Fibroblast of skin of left quadriceps (primary cell): ENCODE measurements around the gene ZGLP1.

Experiments used
- DNase-seq, 2 experiments: peaks; one replicate each; pipeline ENCODE4 v3.0.0-alpha.2; 2013; ENCODE audit warnings: low read depth in 2 of 2

ZGLP1 gene

DNA sequence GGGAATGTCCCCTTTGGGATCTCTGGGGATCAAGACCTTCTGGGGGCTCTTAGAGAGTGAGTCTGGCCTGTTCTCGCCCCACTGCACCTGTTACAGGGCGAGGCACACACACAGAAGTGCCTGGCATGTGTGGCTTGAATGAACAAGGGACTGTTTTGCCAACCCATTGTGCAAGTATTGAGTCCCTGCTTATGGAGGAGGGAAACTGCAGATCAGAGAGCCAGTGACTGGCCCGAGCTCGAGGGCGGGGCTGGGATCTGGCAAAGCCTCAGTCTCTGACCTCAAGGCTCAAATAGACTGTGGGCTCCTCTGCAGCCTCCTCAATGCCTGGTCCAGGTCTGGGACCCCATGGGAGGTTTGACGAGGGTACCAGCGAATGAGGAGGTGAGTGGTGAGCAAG lies 18.2 kb upstream of the ZGLP1 start:
- DNase-seq: no peak

DNA sequence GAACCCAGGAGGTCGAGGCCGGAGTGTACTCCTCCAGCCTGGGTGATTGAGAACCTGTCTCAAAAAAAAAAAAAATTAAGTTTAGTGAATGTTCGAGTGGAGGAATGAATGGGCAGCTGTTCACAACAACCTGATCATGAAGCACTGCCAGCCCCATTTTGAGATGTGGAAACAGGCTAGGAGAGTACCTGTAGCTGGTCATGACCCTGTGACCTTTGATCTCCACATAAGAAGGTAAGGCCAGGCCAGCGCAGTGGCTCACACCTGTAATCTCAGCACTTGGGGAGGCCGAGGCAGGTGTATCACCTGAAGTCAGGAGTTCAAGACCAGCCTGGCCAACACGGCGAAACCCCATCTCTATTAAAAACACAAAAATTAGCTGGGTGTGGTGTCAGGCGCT lies 16.1 kb upstream of the ZGLP1 start:
- no peak for DNase-seq

DNA sequence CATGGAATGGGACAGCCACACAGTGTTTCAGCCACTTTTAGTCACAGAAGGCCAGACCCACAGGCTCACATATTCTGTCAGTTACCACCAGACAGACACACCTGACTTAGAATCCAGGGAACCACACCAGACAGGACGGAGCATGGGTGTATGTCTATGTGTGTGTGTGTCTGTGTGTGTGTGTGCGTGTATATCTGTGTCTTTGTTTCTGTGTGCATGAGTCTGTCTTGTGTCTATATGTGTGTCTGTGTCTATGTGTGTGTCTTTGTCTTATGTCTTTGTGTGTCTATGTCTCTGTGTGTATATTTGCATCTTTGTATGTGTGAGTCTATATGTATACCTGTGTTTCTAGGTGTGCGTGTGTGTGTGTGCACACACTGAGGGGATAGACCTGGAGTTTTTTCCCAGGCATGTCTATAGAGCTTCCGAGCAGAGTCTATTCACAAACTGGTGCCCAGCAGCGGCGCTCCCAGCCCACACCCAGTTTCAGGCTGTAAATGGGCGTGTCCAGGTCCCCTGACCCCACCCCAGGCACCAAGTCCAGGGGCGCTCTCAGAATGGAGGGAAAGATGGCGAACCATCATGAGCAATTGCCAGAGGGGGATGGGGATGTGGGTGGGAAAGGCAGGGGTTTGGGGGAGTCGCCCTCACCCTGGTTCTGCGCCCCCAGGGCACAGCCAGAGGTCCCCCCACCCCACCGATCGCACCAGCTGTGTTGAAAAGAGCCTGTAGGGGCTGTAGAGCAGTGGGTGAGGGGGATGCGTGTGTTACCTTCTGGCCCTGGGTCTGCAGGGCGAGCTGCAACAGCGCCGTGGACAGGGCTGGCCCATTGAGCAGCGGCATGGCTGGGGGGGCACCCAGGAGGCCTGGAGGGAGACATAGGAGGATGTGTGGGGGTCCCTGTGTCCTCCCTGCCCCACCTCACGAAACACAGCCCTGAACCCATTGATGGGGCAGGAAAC lies 12.5 kb upstream of the ZGLP1 start:
- no peak for DNase-seq

DNA sequence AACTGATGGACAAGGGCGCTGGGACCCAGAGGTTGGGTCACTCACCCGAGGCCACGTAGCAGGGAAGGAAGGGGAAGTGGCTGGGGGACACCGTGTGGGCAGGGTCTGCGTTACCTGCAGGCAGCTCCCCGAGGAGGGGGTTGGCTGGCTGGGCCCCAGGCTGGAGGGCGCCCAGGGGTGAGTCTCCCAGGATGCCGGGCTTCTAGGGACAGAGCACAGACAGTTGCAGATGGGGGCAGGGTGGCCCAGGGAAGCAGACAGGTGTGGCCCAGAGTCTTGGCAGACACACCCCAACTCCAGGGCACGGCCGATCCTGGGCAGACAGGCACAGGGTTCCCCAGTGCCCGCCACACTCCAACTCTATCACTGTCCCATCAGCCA lies 11.8 kb upstream of the ZGLP1 start:
- DNase-seq: no peak

DNA sequence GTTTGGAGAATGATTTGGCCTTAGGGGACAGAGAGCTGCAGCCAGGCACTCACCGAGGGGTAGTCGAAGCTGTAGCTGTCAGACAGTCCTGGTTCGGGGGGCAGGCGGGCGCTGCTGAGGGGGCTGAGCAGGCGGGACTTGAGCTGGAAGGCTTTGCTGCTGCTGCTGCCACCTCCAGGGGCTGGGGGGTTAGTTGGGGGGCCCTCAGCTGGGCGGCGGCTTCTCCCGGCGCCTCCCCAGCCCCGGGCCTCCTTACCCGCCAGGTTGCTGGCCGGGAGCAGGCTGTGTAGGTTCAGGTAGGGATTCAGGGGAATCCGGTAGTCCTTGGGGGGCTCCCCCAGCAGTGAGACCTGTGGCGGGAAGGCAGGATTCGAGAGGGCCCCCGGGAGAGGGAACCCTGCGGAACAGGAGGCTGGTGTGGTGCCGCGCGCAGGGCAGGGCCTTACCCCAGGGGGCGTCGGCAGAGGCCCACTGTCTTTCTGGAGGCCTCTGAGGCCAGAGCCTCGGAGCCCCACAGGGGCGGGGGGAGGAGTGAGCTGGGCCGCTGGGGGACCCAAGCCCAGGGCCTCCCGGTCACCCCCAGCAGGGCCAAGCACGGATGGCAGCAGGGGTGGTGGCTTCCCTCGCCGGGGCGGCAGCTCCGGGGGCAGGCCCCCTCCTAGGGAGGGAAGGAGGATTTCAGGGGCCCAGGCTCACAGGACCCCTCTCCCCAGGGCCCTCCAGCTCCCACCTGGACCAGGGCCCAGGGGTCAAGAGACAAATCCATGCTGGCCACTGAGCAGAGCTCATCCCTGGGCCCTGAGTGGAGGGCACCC lies 11.2 kb upstream of the ZGLP1 start:
- DNase-seq: no peak

DNA sequence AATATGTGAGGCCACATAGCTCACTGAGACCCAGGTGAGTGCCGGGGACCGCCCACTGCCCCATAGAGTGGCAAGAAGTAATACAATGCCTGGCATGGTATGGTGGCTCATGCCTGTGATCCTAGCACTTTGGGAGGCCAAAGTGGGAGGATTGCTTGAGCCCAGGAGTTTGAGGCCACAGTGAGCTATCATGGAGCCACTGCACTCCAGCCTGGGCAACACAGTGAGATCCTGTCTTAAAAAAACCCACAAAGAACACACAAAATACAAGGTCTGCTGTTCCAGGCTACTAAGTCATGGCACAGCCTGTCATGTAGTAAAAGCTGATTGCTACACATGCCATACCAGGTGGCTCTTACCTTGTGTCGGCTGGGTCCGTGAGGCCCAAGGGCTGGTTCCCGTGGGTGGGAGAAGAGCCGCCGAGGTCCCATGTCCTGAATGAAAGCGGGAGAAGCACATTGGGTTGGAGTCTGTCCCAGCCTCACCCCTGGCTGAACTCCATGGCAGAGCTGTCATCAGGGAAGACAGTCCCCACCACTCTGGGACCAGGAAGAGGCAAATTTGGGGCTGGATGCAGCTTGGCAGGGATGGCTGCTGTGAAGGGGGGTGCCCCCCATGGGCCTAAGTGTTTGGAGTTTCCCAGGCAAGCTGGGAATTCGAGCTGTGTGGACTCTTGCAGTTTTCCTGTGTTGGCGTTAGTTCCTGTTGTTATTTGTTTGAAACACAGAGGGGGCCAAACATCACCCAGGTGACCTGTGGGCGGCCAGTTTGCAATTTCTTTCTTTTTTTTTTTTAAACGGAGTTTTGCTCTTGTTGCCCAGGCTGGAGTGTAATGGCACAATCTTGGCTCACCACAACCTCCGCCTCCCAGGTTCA lies 9.4 kb upstream of the ZGLP1 start:
- DNase-seq: no peak

DNA sequence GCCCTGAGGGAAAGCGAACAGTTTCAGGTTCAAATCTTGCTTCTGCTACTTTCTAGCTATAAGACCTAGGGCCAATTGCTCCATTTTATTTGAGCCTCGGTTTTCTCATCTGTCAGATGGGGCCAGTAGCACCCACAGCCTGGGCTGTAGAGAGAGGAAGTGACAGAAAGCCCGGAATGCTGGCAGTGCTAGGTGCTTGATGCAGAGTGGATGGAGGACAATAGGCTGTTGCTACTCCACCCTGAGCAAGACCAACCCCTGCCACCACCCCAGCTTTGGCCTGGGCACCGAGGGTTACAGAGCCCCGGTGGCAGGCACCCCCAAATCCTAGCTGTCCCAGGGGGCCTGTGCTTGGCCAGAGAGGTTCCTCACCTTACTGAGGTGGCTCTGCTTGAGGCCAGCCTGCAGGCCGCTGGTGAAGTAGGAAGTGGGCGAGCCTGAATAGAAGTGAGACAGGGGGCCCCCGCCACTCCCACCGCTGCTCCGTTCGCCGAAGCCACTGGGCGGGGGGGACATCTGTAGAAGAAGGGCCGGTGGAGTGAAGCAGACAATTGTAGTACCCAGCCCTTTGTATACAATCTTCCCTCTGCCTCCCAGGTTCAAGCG lies 8.3 kb upstream of the ZGLP1 start:
- DNase-seq: no peak

DNA sequence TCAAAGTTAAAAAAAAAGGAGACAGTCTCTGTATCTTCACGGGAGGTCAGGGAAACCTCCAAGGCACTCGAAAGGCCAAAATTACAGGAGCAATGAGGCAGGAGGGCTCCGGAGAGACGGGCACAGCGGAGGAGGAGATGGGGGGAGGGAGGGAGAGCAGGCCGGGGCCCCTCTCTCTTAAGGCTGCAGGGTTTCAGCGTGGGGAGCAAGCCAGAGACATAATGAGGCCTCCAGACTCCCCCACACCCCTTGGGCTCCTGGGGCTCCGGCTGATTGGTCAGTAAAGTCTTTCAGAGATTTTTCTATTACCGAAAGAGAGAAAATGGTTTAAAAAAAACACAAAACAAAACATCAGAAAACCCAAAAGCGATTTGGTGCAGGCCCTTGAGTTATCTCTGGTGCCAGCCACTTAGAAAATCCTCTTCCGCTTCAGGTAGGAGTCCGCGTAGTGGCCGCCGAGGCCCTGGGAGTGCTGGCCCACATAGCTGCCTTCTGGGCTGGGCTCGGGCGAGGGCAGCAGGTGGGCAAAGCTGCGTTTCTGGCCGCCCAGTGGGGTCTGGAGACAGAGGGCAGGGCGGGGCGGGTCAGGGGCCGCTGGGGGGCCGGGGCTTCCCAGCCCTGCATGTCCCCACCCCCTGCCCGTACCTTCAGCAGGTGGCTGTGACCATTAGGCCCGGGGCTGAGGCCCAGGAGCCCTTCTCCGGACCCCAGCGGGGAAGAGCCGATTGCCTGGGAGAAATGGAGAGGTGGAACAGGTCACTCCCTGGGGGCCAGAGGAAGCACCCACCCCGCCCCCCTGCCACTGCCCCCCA lies 7.6 kb upstream of the ZGLP1 start:
- no peak for DNase-seq

DNA sequence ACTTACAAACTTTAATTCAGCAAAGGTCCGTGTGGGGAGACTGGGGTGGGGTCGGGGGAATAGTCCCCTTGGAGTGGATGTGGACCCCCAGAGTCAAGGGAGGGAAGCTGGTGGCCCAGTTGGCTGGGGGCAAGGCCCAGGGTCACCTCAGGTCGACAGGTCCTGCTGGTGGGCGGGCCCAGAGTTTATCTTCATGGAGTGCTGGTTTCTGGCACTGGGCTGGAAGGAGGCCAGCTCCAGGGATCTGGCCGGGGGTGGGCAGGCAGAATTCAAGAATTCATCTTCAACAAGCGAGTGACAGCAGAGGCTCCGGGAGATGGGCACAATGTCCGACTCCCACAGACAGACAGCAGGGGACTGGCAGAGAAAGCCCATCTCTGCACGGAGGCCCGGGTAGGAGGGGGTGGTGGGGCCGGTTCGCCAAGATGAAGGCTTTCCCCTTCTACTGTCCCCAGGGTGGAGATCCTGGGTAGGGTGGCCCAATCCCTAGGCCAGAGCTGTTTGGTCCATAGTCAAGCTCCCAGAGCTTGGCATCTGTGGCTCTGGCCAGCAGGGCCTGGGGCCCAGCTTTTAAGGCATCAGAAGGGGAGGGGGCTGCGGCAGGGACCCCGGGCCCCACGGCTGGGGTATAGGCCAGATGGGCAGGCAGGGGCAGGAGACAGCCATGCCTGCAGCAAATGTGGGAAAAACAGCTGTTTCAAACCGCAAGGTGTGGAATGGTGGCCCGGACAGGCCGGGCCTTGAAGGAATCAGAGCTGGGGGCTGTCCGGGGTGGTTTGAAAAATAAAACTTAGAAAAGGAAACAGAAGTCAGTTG lies 6.8 kb upstream of the ZGLP1 start:
- no peak for DNase-seq

DNA sequence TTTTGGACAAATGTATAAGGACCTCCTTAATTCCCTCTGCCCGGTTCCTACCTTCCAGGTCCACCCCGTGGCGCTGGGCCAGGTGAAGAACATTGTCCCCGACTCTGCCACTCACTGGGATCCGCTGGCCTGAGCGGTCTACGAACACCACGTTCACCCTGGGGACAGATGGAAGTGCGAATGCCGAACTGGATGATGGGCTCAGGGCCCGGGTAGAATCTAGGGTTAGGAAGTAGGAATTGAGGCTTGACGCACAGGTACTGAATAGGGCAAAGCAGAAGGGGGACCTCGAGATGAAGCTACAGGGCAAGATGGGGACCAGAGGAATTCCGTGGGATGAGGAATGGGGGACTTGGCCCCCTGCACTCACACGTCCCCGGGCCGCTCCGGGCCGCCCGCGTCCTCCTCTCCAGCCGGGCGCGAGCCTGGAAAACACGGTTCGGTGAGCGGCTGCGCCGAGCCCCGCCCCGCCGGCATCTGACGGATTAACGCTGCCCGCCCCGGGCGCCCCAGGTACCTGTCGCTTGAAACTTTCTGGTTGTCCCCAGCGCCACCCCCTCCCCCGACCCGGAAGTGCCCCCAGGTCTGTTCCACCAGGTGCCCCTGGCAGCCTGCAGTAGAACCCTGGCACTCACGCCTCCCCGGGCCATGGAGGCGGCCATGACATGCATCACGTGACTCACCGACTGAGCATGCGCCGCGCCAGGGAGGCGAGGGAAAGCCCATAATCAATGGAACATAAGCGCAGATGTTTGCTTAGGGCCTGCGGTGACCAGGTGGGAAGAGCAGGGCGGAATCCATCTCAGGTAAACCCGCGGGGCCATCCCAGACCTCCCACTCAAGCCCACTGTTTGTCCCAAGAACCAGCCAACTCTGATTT lies 6.0 kb upstream of the ZGLP1 start, which contains the start of gene FDX2:
Gene FDX2 (minus strand): TSS at position 681 of the 880 bp plus-strand sequence. CDS start 19 bp downstream, at position 662.
- peak; percentile 53 for DNase-seq

DNA sequence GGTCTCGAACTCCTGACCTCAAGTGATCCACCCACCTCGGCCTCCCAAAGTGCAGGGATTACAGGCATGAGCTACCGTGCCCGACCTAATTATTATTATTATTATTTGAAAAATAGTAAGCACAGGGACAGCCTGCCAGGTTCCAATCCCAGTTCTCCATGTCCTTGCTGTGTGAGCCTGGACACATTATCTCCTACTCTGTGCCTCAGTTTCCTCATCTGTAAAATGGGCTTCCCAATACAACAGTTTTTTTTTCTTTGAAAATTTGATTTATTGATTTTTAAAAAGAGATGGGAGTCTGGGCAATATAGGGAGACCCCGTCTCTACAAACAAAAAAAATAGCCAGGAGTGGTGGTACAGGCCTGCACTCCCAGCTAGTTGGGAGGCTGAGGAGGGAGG lies 3.3 kb downstream of the ZGLP1 start:
- no peak for DNase-seq

DNA sequence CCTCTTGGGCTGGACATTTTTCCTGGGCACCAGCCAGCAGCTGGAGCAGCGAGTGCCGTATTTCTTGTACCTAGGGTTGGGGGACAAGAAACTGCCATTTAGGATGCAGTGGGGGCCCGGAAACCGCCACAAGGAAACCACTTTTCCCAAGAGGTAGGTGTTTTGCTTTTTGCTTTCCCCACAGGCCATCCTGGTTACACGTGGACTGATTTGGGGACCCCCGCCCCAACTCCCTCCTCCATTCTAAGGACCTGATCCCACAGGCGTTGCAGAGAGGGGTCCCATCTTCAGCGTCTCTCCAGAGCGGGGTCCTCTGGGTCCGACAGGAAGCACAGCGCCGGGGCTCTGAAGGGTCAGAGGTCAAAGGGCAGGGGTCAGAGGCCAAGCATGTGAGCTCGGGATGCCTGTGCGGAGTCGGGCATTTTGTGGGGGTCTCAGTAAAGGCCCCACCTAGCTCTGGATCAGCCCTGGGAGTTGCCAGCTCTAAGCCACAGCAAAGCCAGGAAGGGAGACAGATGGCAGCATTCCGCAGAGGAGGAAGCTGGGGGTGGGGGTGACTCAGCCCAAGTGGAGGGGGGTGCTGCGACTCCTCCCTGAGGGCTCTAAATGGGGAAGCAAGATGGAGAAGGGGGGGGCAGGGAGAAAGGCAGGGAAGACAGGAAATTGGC lies 4.3 kb downstream of the ZGLP1 start:
- peak; percentile 47 for DNase-seq

DNA sequence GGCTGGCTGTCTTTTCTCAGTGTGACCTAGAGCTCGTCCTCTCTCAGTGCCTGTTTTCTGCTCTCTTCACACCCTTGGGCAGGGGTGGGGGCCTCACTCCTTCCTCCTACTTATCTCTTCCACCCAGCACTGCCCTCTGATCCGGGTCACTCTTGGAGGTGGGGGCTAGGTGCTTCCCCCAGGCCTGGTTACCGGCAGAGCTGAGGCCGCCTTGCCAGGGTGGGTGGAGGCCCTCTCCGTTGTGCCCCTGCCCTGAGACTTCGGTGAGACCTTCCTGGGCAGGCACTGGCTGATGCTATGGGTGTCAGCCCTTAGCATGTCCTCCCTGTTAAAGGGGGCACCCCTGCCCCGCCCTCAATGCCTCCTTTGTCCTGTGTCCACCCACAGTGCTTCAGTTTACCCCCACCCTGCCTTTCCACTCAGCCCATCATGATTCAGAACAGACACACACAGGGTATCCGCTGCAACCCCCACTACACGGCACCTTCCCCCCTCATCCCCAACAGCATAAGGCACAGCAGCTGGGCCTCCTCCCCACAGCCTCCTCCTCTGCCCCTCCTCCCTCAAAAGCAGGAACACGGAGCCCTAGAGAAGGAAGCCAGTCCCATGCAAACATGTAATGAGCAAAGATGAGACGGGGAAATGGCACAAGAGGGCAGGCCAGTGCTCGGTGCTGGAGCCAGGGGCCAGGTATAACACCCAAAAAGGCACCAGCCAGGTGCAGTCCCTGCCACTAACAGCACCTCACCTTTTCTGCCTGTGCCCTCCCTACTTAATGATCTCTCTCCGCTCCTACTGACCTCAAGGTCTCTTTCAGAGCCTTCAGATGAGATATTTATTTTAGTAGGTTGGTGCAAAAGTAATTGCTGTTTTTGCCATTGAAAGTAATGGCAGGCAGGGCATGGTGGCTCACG lies 9.8 kb downstream of the ZGLP1 start:
- no peak for DNase-seq

DNA sequence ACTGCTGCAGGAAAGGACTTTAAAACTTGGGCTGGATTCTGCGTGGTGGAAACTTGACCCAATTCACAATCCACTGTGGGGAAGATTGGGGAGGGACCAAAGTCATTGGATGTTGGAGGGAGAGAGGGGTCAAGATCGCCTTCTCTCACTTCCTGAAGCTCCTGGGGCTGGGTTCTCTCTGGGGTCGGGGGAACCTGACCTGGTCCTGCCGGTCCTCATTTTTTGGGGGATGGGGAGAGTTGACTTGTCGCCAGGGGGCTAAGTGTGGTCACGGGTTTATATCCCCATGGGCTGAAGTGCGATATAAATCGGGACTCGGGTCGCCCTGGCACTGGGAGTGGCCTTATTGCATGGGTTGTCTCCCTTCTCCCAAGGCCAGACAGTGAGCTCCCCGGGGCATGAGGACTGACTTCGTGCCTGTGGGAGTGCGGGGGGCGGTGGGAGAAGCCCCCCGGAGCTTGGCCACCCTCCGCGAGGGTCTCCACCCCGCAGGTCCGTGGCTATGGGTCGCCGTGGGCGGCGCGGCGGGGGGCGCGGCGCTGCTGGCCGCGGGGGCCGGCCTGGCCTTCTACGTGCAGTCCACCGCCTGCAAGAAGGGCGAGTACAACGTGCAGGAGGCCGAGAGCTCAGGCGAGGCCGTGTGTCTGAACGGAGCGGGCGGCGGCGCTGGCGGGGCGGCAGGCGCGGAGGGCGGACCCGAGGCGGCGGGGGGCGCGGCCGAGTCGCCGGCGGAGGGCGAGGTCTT lies 13.6 kb downstream of the ZGLP1 start:
- DNase-seq: no peak

DNA sequence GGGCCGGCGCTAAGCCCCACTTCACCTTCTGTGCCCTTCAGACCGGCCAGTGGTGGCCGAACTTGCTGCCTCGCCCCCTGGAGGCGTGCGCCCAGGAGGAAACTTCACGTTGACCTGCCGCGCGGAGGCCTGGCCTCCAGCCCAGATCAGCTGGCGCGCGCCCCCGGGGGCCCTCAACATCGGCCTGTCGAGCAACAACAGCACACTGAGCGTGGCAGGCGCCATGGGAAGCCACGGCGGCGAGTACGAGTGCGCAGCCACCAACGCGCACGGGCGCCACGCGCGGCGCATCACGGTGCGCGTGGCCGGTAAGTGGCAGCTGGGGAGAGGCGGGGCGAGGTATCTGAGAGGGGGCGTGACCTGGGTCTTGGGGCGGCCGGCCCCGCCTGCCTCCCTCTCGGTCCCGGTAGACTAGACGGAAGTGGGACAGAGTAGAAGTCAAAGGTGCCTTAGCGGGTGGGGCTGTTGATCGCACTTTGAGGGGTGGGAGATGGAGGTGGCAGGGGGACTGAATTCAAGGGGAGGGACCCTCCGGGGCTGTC lies 14.2 kb downstream of the ZGLP1 start:
- no peak for DNase-seq

DNA sequence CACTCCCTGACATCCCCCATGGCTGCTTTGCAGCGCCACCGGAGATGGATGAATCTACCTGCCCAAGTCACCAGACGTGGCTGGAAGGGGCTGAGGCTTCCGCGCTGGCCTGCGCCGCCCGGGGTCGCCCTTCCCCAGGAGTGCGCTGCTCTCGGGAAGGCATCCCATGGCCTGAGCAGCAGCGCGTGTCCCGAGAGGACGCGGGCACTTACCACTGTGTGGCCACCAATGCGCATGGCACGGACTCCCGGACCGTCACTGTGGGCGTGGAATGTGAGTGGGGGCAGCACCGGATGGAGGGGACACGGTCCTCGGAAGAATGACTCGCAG lies 15.3 kb downstream of the ZGLP1 start:
- DNase-seq: no peak
